HepG2 (cell line): Measurements from ENCODE around the gene C11orf24. TPM values are rescaled to one million over a fixed set of nuclear protein-coding genes. Genes with fewer than 3 reads are reported as not detected.

ENCODE experiments used
- ATAC-seq: fragments of 200-7000 bp; cut with Tn5 transposase; 3 replicates; pipeline ENCODE4 v1.9.1; 2020; ENCODE audit warnings: mild to moderate bottlenecking, moderate library complexity
- BruUV-seq: library from RNA; stranded (reverse); fragments of 400-500 nt; replicated peaks from 2 replicates; lab custom pipeline; 2021; lab: Mats Ljungman, UMichigan
- CTCF ChIA-PET: fragments of 300-600 bp; formaldehyde crosslinking; extraction: SDS; loops from one replicate; lab custom pipeline; 2021; ENCODE audit warnings: low total read pairs, inconsistent platforms, low intra/inter-chr PET ratio; lab: Yijun Ruan, JAX
- POLR2A ChIA-PET: fragments of 350-600 bp; sonication (Branson Sonifier 250); formaldehyde crosslinking; loops from one replicate; lab custom pipeline; 2020; ENCODE audit warnings: antibody characterized with exemption, inconsistent platforms; lab: Yijun Ruan, JAX
- DNase-seq: peaks from one replicate; pipeline ENCODE4 v3.0.0-alpha.2; 2015; ENCODE audit warnings: low spot score
- FAIRE-seq: peaks from 3 replicates; lab custom pipeline; 2011; peaks lifted over from hg19 to GRCh38; lab: Jason Lieb, UNC
- H2AFZ ChIP-seq: one replicate; pipeline ENCODE4 v1.6.1; 2011; ENCODE audit warnings: low read length, inconsistent platforms
- H3K27ac ChIP-seq: fragments of 300-600 bp; 3 replicates; pipeline ENCODE4 v1.8.0; 2011; ENCODE audit warnings: mixed run types, mild to moderate bottlenecking, mixed read lengths, low read length, inconsistent platforms; ENCODE audit not compliant: insufficient read depth; ENCODE audit errors: extremely low read length
- H3K27me3 ChIP-seq, 2 experiments: fragments of 200-600 bp in 1 of 2; 2 replicates in 1 of 2; 3 replicates in 1 of 2; pipeline versions ENCODE4 v1.6.0 to v1.8.0; 2011; ENCODE audit warnings: low read length in 2 of 2, mild to moderate bottlenecking in 2 of 2, moderate library complexity in 2 of 2, inconsistent platforms in 1 of 2; ENCODE audit not compliant: insufficient read depth in 2 of 2, control insufficient read depth in 1 of 2
- H3K36me3 ChIP-seq, 2 experiments: fragments of 200-600 bp in 1 of 2; replicated peaks in 1 of 2; 2 replicates in 1 of 2; 3 replicates in 1 of 2; pipeline versions ENCODE4 v1.5.1 to v1.8.0; 2011; ENCODE audit warnings: low read length in 2 of 2, inconsistent platforms in 1 of 2; ENCODE audit not compliant: insufficient read depth in 2 of 2, control insufficient read depth in 1 of 2
- H3K4me1 ChIP-seq: 2 replicates; pipeline ENCODE4 v1.5.1; 2012; ENCODE audit warnings: low read length, inconsistent platforms; ENCODE audit not compliant: insufficient read depth
- H3K4me2 ChIP-seq: 2 replicates; pipeline ENCODE4 v1.6.0; 2011; ENCODE audit warnings: low read depth, low read length, inconsistent platforms
- H3K4me3 ChIP-seq, 3 experiments: fragments of 200-600 bp in 1 of 3; sonication (generic), shearing (Covaris generic) in 1 of 3; replicated peaks in 1 of 3; 2 replicates each; pipeline ENCODE4 v1.5.1; 2011 to 2016; ENCODE audit warnings: low read length in 3 of 3, inconsistent platforms in 2 of 3, low read depth in 2 of 3, mild to moderate bottlenecking in 2 of 3, control low read depth in 1 of 3, mixed read lengths in 1 of 3; ENCODE audit not compliant: insufficient read depth in 1 of 3
- H3K79me2 ChIP-seq: one replicate; pipeline ENCODE4 v1.6.1; 2011; ENCODE audit warnings: low read length, inconsistent platforms; ENCODE audit not compliant: insufficient read depth
- H3K9ac ChIP-seq: 2 replicates; pipeline ENCODE4 v1.6.0; 2011; ENCODE audit warnings: mild to moderate bottlenecking, low read depth, low read length, inconsistent platforms; ENCODE audit not compliant: insufficient read depth
- H3K9me3 ChIP-seq: 2 replicates; pipeline ENCODE4 v1.5.1; 2012; ENCODE audit warnings: mild to moderate bottlenecking, low read length
- H4K20me1 ChIP-seq: 2 replicates; pipeline ENCODE4 v1.6.0; 2011; ENCODE audit warnings: inconsistent platforms, mild to moderate bottlenecking, low read length, moderate library complexity; ENCODE audit not compliant: insufficient read depth
- AGO1 ChIP-seq: fragments of 200-400 bp; formaldehyde crosslinking; IDR thresholded peaks from 2 replicates; pipeline ENCODE4 v1.6.1; 2017; ENCODE audit warnings: mild to moderate bottlenecking, low read depth, low read length, moderate library complexity; ENCODE audit not compliant: poor library complexity, severe bottlenecking
- ESRRA ChIP-seq: sonication (generic); formaldehyde crosslinking; IDR thresholded peaks from 2 replicates; pipeline ENCODE4 v1.5.1; 2020; ENCODE audit warnings: mild to moderate bottlenecking, low read depth, missing genetic modification reagents
- HDAC1 ChIP-seq: sonication (generic); formaldehyde crosslinking; IDR thresholded peaks from 2 replicates; pipeline ENCODE4 v1.5.1; 2020; ENCODE audit warnings: mild to moderate bottlenecking, missing genetic modification reagents
- HNRNPUL1 ChIP-seq: fragments of 200-400 bp; formaldehyde crosslinking; IDR thresholded peaks from 2 replicates; pipeline ENCODE4 v1.6.1; 2017; ENCODE audit warnings: low read depth, mild to moderate bottlenecking, low read length, moderate library complexity
- NR3C1 ChIP-seq: sonication (generic); formaldehyde crosslinking; IDR thresholded peaks from 2 replicates; pipeline ENCODE4 v1.4.0; 2020; ENCODE audit warnings: missing genetic modification reagents
- SAP130 ChIP-seq: IDR thresholded peaks from 2 replicates; pipeline ENCODE4 v1.6.1; 2016; ENCODE audit warnings: low read depth
- ZNF335 ChIP-seq: sonication (generic); formaldehyde crosslinking; IDR thresholded peaks from 2 replicates; pipeline ENCODE4 v1.4.0; 2020; ENCODE audit warnings: missing genetic modification reagents
- ZNF546 ChIP-seq: sonication (generic); formaldehyde crosslinking; conservative IDR thresholded peaks from 2 replicates; pipeline ENCODE4 v1.8.1; 2023; ENCODE audit warnings: mild to moderate bottlenecking, missing genetic modification reagents
- WGBS: methylation state at CpG from one replicate; pipeline ENCODE4 v1.1.6; 2017; ENCODE audit warnings: low lambda C conversion rate; 5-methylcytosine and 5-hydroxymethylcytosine counted together
- in situ Hi-C: cut with HindIII; loops from 2 replicates; pipeline ENCODE4 v1.10.0; 2017; ENCODE audit warnings: low pct_unique_long_range_greater_than_20kb; ENCODE audit not compliant: extremely low pct_ligation_motif_present
- intact Hi-C: fragments of 100-400 bp; cut with micrococcal nuclease; formaldehyde crosslinking; loops from one replicate; pipeline ENCODE4 v1.10.0; 2022; ENCODE audit not compliant: unreplicated experiment
- polyA plus RNA-seq, 8 experiments: library from polyadenylated mRNA; depleted of rRNA in 3 of 8; stranded (reverse) in 7 of 8; unstranded in 1 of 8; fragments of >200 nt; fragmentation: Illumina TruSeq in 4 of 8; extraction: Trizol in 4 of 8; gene quantifications; 2 replicates each; pipeline versions ENCODE4 v1.2.1 to v1.2.3, GENCODE V29; 2011 to 2016; ENCODE audit warnings: low read depth in 4 of 8, missing spikeins in 1 of 8, mixed read lengths in 1 of 8; ENCODE audit not compliant: insufficient read depth in 1 of 8
- total RNA-seq, 5 experiments: library from RNA; depleted of rRNA; stranded (reverse); fragments of >200 nt; fragmentation: Illumina TruSeq; extraction: Trizol; gene quantifications; 2 replicates each; pipeline ENCODE4 v1.2.3, GENCODE V29; 2016; ENCODE audit warnings: low read depth in 1 of 5
- TF ChIP-seq, protein P1 (sequence below): sonication (generic); formaldehyde crosslinking; IDR thresholded peaks from 2 replicates; pipeline ENCODE4 v1.5.0; 2020; ENCODE audit warnings: mild to moderate bottlenecking, missing genetic modification reagents
- TF ChIP-seq, protein P2 (sequence below): IDR thresholded peaks from 2 replicates; pipeline ENCODE4 v1.6.1; 2016; ENCODE audit warnings: mild to moderate bottlenecking
- TF ChIP-seq, protein P3 (sequence below): sonication (generic); formaldehyde crosslinking; IDR thresholded peaks from 2 replicates; pipeline ENCODE4 v1.8.0; 2022; ENCODE audit warnings: low read depth, missing genetic modification reagents
- TF ChIP-seq, protein P4 (sequence below): sonication (generic); formaldehyde crosslinking; IDR thresholded peaks from 2 replicates; pipeline ENCODE4 v1.9.0; 2021; ENCODE audit warnings: missing genetic modification reagents, mild to moderate bottlenecking, borderline replicate concordance
- TF ChIP-seq, protein P5 (sequence below): sonication (generic); formaldehyde crosslinking; IDR thresholded peaks from 2 replicates; pipeline ENCODE4 v1.4.0; 2020; ENCODE audit warnings: missing genetic modification reagents

The C11orf24 gene
- total and polyA plus RNA-seq, 2 of the 13 experiments (the other 11 are each of a cell fraction or from before 2014, with no cell fraction given), result 52.9 to 55.5 TPM

DNA sequence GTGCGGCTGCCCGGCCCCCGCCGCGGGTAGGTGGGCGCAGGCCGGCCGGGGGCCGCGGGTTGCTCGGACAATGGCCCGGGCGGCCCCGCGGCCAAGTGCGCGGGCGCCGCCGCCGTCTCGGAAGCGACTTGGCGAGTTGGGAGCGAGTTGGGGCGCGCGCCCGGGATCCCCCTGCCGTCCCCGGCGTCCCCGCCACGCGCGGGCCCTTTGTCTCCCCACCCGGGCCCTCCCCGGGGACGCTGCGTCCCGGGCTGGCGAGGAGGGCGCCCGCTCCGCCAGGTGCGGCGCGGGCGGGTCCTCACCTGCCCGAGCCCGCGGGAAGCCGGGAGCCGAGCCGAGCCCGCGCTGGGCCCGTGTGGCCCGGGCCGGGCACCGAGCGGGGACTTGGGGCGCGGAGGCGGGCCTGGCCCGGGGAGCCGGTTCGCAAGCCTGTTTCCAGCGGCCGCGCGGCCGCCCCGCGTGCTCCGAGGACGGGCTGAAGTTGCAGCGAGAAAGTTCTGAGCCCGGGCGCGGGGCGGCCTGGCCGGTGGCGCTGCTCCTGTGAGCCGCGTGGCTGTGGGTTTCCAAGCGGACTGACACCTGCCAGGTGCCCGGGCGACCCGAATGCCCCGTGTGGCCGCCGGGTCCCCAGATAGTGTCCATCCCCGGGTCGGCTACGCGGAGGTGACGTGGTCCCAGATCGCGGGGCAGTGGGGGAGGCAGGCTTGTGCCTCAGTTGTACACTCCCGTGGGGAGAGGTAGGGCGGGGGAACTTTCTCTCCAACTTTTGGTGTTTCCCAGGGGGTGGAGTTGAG lies 41.2 kb upstream of the C11orf24 start (continued):
- TF ChIP-seq, protein P1, sequence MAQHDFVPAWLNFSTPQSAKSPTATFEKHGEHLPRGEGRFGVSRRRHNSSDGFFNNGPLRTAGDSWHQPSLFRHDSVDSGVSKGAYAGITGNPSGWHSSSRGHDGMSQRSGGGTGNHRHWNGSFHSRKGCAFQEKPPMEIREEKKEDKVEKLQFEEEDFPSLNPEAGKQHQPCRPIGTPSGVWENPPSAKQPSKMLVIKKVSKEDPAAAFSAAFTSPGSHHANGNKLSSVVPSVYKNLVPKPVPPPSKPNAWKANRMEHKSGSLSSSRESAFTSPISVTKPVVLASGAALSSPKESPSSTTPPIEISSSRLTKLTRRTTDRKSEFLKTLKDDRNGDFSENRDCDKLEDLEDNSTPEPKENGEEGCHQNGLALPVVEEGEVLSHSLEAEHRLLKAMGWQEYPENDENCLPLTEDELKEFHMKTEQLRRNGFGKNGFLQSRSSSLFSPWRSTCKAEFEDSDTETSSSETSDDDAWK, result no peak
- no peak for TF ChIP-seq NR3C1
- TF ChIP-seq SAP130 (CRISPR knock-in tag), result peak; percentile 9; the same call in 1 of the 2 replicates
- peak; percentile 66 for TF ChIP-seq AGO1
- TF ChIP-seq, protein P2, sequence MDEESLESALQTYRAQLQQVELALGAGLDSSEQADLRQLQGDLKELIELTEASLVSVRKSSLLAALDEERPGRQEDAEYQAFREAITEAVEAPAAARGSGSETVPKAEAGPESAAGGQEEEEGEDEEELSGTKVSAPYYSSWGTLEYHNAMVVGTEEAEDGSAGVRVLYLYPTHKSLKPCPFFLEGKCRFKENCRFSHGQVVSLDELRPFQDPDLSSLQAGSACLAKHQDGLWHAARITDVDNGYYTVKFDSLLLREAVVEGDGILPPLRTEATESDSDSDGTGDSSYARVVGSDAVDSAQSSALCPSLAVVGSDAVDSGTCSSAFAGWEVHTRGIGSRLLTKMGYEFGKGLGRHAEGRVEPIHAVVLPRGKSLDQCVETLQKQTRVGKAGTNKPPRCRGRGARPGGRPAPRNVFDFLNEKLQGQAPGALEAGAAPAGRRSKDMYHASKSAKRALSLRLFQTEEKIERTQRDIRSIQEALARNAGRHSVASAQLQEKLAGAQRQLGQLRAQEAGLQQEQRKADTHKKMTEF (CRISPR knock-in tag), result no peak
- TF ChIP-seq HNRNPUL1, result no peak
- no peak for TF ChIP-seq ZNF335 (CRISPR knock-in tag)
- TF ChIP-seq, all 625 proteins: peak for 27

DNA sequence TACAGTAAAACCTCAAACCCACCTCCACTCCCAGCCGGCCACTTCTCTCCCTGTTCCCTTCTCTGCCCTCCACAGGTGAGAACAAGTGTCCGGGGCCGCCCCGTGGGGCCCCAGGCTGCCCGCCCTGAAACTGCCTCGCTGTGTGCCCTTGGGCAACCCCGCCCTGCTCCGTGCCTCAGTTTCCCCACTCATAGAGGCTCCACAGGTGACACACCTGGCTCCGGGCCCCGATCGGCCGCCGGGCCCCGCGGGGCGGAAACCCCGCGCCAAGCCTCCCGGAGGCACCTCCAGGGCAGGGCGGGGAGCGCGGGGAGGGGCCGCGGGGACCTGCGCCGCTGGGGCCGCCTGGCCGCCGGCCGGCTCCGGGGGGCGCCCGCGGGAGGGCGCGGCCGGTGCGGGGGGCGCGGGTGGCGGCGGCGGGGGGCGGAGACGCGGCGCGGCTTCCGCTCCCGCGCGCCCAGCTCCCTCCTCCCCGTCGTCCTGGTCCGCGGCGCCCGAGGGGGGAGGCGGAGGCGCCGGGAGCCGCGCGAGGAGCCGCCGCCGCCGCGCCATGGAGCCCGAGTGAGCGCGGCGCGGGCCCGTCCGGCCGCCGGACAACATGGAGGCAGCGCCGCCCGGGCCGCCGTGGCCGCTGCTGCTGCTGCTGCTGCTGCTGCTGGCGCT lies 40.5 kb upstream of the C11orf24 start, which contains the start of gene LRP5:
Gene LRP5 (plus strand): TSS at position 475 of the 663 bp plus-strand sequence. CDS start 124 bp downstream, at position 599.
- peaks cover 20% of the 10 kb centered on the region for H4K20me1 ChIP-seq
- ATAC-seq, result no peak
- CTCF ChIA-PET, result no interaction called here
- DNase-seq, result no peak
- no peaks in the 10 kb centered on the region for H3K36me3 ChIP-seq
- peak within 1 kb of the TSS; percentile 86 for H3K4me2 ChIP-seq
- H3K9ac ChIP-seq, result peak within 1 kb of the TSS; percentile 96
- POLR2A ChIA-PET, result interaction anchor here (0.6 to 5.7 kb wide), 3 partner anchors 13 to 69 kb away, joined by 3 to 127 read pairs (median 3); no protein-coding TSS in a partner anchor
- in situ Hi-C loops, result no loop called here
- BruUV-seq, result no TSS peak
- no peak within 1 kb of the TSS for H2AFZ ChIP-seq
- H3K27ac ChIP-seq, result peak within 1 kb of the TSS; percentile 91
- intact Hi-C loops, result no loop called here
- no peak for FAIRE-seq
- 49% methylated on average over 6 of the region's 85 CpGs for WGBS
- peaks cover 43% of the 10 kb centered on the region for H3K79me2 ChIP-seq
- H3K4me1 ChIP-seq, result peaks cover 66% of the 10 kb centered on the region
- H3K9me3 ChIP-seq, result no peaks in the 10 kb centered on the region
- no peaks in the 10 kb centered on the region; a peak in 1 of 5 replicates for H3K27me3 ChIP-seq
- H3K4me3 ChIP-seq, result peak within 1 kb of the TSS; percentile 89 to 98 (median 95)
- TF ChIP-seq, protein P3, sequence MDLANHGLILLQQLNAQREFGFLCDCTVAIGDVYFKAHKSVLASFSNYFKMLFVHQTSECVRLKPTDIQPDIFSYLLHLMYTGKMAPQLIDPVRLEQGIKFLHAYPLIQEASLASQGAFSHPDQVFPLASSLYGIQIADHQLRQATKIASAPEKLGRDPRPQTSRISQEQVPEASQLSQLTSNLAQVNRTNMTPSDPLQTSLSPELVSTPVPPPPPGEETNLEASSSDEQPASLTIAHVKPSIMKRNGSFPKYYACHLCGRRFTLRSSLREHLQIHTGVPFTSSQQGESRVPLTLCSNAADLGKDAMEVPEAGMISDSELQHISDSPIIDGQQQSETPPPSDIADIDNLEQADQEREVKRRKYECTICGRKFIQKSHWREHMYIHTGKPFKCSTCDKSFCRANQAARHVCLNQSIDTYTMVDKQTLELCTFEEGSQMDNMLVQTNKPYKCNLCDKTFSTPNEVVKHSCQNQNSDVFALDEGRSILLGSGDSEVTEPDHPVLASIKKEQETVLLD (CRISPR knock-in tag), result peak; percentile 47; the same call in 1 of the 2 replicates
- TF ChIP-seq, protein P4, sequence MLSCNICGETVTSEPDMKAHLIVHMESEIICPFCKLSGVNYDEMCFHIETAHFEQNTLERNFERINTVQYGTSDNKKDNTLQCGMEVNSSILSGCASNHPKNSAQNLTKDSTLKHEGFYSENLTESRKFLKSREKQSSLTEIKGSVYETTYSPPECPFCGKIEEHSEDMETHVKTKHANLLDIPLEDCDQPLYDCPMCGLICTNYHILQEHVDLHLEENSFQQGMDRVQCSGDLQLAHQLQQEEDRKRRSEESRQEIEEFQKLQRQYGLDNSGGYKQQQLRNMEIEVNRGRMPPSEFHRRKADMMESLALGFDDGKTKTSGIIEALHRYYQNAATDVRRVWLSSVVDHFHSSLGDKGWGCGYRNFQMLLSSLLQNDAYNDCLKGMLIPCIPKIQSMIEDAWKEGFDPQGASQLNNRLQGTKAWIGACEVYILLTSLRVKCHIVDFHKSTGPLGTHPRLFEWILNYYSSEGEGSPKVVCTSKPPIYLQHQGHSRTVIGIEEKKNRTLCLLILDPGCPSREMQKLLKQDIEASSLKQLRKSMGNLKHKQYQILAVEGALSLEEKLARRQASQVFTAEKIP (CRISPR knock-in tag), result no peak
- TF ChIP-seq HDAC1 (CRISPR knock-in tag), result no peak
- TF ChIP-seq, protein P5, sequence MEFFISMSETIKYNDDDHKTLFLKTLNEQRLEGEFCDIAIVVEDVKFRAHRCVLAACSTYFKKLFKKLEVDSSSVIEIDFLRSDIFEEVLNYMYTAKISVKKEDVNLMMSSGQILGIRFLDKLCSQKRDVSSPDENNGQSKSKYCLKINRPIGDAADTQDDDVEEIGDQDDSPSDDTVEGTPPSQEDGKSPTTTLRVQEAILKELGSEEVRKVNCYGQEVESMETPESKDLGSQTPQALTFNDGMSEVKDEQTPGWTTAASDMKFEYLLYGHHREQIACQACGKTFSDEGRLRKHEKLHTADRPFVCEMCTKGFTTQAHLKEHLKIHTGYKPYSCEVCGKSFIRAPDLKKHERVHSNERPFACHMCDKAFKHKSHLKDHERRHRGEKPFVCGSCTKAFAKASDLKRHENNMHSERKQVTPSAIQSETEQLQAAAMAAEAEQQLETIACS (CRISPR knock-in tag), result no peak
- 0 out of 2 replicates have a peak, but pooled peaks have one; percentile 51 for TF ChIP-seq ZNF546 (CRISPR knock-in tag)
- 0 out of 2 replicates have a peak, but pooled peaks have one; percentile 39 for TF ChIP-seq ESRRA (CRISPR knock-in tag)
